TTC549 (cell line): ENCODE data around the gene FHIT.

Source experiments
- FAIRE-seq: peaks from 2 replicates; lab custom pipeline; 2012; peaks lifted over from hg19 to GRCh38; lab: Jason Lieb, UNC

The FHIT gene

GRCh38 chr3:59919586-59919985 is 1331.7 kb downstream of the FHIT start:
- no peak for FAIRE-seq

DNA sequence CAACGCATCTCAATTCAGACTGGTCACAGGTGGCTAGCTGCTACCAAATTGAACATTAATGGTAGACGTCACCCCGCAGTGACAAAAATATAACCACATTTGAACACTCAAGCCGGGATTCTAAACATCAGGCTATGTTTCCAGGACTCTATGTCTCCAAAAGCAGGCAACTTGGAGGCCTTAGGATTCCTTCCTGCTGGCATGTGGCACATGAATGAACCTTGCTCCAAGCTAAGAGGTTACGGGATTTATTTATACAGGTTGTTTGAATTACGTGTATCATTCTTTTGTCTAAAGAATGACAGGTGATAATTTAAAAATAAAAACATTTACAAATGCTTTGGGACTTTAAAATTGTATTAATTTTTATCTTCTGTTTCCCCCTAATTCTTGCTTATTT is 1337.0 kb downstream of the FHIT start:
- no peak for FAIRE-seq

- FAIRE-seq: no peak
Observed at GRCh38 chr3:59913645-59914044, 1337.6 kb downstream of the FHIT start.

DNA sequence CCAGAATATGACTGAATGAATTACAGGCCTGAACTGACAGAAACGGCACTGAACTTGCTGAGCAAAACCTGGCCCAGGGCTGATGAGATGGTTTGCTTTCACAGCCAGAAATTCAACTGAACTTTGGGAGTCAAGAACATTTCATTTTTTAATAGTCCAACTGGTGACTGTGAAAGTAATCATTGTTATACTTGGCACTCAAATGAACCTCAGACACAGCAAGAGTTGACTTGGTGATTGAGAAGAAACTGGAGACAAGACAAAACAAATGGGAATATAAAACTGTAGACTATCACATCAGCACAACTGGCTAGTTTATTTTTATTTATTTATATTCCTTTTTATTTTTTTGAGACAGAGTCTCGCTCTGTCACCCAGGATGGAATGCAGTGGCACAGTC is 1342.6 kb downstream of the FHIT start:
- FAIRE-seq: no peak

GRCh38 chr3:59908280-59908679 is 1343.0 kb downstream of the FHIT start:
- no peak for FAIRE-seq

- no peak for FAIRE-seq
Observed at GRCh38 chr3:59904296-59904695, 1347.0 kb downstream of the FHIT start.

- no peak for FAIRE-seq
Observed at GRCh38 chr3:59899061-59899460, 1352.2 kb downstream of the FHIT start.

- no peak for FAIRE-seq
Observed at GRCh38 chr3:59895972-59896371, 1355.3 kb downstream of the FHIT start.

DNA sequence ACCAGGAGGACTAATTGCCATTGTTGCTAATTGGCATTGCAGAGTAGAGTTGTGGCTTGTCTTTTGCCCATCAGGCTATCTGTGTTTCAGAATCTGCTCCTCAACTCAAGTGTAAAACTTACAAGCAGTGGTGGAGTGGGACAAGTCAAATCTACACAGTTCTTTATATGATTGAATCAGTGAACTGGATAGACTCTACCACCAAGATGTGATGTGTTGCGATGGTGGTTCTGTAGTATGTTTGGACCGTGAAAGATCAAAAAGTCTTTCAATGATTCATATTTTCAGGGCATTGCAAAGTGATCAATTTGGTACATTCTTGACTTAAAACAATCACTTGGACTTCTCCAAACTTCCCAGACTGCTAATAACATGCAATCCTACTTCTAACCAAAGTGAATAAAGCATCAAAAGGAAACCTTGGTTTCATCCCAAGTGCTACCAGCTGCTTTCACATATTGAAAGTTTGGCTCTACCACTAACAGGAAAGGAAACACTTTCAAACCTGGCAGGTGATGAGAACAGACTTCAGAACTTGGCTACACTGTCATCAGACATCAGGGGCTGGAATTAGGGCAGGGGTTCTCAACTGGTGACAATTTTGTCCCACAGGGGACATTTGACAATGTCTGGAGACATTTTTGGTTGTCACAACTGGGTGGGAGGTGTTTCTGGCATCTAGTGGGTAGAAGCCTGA is 1356.7 kb downstream of the FHIT start:
- FAIRE-seq: no peak

- no peak for FAIRE-seq
Observed at GRCh38 chr3:59890639-59891038, 1360.6 kb downstream of the FHIT start.

DNA sequence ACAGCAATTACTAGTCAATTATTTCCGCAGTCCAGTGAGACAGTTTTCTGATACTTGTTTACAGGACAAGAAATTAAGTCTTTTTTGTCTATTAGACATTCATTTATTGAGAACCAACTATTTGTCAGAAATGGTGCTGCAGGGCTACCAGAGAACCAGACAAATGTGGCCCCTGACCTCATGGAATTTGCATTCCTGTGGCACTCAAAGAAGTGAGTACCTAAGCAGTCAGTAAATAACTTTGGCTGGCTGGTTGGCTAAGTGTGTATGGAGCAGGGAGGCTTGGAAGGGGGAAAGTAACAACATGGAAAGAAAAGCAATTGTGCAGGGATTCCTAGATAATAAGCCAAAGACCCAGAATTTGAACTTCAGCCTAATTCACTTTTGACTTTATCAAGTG is 1364.5 kb downstream of the FHIT start:
- no peak for FAIRE-seq

DNA sequence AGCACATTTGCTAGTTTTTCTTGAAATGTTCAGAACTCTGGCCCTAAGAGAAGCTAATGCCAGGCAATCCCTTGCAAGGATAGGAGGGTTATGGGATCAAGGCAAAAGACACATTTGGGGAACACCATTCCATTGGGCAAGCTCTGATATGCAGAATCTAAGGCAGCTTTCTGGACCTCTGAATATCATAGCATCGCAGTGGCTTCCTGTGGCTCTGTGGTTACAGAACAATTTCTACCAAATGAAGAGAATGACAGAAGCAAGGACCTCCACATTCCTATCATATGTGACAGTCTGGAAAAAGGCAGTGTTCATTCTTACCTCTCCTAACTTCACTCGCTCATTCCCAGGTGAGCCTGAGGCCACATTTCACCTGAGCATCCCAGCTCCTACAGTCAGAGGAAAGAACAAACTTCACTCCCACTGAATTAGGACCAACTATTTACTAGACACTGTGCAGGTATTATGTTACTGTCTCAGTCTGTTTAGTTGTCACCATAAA is 1365.3 kb downstream of the FHIT start:
- no peak for FAIRE-seq

DNA sequence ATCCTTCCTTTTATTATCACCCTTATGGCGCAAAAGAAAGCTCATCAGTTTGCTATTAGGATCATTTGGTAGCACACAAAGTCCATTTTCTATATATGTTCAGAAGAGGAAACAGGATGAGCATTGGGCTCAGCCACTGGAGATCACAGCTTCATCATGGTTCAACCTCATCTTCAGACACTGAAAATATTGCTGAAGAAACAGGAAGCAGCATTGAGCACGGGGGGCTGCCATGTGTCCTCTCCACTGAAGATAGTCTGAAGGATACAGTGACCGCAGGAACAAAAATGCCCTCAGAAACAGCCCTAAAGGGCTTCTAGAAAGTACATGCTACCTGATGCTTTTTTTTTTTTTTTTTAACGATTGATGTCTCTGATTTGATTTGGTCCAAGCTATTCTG is 1366.2 kb downstream of the FHIT start:
- no peak for FAIRE-seq

DNA sequence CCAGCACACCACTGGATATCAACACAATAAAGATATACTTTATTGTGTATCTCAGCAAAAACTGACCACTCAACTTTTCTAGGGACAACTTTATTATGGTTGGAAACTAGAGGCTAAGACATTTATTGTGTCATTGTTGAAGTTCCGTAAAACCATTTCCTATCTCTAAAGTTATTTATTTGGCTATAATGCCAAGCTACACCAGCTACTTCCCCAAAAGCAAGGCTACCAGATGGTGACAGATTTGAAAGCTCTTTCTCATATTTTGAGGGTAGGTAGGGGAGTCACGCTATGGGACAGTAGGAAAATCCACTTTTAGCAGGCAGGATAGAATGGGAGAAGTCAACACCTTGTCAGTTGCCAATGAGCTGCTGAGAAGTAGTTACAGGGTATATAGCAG is 1366.8 kb downstream of the FHIT start:
- no peak for FAIRE-seq

DNA sequence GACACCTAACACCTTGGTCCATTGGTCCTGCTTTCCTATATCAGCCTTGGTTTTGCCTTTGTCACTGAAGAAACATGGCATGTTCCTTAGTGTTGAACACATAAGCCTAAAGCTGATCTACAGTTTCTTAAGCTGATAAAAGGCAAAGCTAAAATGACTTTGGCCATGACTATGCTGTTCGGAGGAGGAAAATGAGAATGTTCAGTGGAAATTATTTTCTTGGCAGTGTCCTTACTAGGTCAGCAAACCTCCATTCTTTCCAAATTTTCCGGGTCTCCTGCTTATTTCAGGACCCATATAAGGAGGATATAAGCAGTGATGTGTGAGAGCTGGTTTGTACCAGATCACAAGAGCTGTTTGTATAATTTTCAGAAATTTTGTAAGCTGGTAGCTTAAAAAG is 1368.5 kb downstream of the FHIT start:
- FAIRE-seq: no peak

DNA sequence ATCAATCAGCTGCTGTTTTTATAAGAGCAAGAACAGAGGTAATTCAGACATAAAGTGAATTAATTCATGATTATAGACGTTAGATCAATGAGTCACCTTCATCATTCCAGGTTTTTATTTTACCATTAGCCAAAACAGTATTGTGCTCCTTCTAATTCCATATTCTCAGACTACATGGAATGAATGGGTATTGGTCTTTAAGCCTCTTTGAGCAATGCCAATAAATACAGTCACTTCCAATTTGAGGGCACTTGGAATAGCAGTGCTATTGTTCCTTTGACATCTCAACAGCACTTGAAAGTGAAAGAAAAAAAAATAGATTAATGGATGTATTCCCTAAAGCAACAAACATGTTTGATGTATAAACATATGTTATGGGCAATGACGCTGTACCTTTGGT is 1370.5 kb downstream of the FHIT start:
- FAIRE-seq: no peak

GRCh38 chr3:59879031-59879581 is 1372.1 kb downstream of the FHIT start:
- no peak for FAIRE-seq

- FAIRE-seq: no peak
Observed at GRCh38 chr3:59878038-59878427, 1373.2 kb downstream of the FHIT start.

- FAIRE-seq: no peak
Observed at GRCh38 chr3:59877263-59878037, 1373.8 kb downstream of the FHIT start.

DNA sequence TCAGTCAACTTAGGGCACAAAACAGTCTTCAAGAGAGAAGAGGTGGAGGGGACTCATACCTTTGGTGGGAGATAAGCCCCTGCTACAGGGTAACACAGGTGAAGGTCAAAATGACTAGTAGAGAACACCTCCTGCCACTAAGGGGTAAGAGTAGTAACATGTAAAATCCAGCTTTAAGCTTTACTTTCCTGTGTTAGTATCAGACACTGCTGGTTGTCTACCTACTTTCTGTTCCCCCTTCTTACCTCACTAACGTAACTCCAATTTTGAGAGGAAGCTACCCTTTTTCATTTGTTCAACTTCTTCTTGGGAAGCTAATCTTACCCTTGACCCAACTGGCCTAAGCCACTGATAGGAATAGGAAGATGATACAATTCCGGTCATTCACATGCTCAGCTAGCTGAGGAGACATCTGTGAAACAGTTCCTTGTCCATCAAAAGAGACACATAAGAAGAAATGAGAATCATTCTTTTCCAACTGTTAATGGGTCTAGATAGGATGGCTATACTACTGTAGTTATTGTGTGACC is 1374.7 kb downstream of the FHIT start:
- FAIRE-seq: no peak

DNA sequence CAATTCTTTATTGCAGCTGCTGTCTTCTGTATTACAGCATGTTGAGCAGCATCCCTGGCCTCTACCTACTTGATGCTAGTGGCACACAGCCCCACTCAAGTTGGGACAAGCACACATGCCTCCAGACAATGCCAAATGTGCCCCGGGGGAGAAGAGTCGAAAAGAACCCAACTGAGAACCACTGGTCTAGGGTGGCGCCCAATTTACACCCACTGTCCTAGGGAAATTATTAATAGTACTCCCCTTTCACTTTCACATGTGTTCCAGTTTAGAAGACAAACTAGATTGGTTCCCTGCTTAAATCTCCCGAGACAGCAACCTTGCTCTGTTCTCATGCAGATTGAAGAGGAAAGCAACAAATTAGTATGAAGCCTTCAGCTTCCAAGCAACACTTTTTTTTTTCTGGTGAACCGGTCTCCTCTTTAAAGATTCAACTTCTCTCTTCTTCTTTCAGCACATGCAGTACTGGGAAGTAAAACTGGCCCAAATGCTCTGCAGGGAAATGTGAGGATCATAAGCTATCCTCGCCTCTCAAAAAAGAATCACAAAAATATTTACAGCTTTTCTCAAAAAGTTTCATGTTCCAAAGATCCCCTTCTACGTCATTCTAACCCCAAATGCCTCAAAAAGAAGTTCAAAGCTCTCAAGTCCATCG is 1377.5 kb downstream of the FHIT start:
- no peak for FAIRE-seq

- FAIRE-seq: no peak
Observed at GRCh38 chr3:59872128-59872527, 1379.1 kb downstream of the FHIT start.
